Middle frontal gyrus (tissue), 1 donor: Measurements from ENCODE around the gene IZUMO1.
A peak's percentile ranks its signal among the peaks of the same experiment; 100 is the strongest.
"Not testable (repeated sequence)": the region's sequence is repeated elsewhere in the genome, so short reads cannot be mapped to it uniquely, and the experiment has no call there.

Experiments
- DNase-seq: peaks from one replicate; pipeline ENCODE4 v3.0.0-alpha.2; 2015; ENCODE audit warnings: low spot score; ENCODE audit errors: extremely low spot score

The IZUMO1 gene

GRCh38 chr19:48746738-48747575 lies at the start of gene IZUMO1:
Gene IZUMO1 (minus strand): TSS chr19:48746909. CDS start chr19:48745859, 1,050 bp downstream.
- DNase-seq, result peak; percentile 71

DNA sequence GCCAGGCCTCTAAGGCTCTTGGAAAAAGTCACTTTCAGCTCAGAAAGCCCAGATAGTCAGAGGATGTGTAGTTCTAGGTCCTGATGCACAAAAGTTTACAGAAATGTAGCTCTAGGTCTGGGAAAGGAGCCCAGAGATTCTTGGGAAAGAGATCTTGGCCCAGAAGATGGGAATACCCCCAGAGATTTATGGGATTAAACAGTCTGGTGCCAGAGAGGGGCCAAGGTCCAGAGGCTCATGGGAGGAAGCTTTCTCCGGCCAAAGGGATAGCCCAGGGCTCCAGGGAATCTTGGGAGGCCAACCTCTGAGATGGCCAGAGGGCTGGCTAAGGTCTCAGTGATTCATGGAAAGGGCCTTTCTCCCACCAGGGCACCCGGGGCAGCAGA lies 49.0 kb upstream of the IZUMO1 start:
- DNase-seq, result no peak

DNA sequence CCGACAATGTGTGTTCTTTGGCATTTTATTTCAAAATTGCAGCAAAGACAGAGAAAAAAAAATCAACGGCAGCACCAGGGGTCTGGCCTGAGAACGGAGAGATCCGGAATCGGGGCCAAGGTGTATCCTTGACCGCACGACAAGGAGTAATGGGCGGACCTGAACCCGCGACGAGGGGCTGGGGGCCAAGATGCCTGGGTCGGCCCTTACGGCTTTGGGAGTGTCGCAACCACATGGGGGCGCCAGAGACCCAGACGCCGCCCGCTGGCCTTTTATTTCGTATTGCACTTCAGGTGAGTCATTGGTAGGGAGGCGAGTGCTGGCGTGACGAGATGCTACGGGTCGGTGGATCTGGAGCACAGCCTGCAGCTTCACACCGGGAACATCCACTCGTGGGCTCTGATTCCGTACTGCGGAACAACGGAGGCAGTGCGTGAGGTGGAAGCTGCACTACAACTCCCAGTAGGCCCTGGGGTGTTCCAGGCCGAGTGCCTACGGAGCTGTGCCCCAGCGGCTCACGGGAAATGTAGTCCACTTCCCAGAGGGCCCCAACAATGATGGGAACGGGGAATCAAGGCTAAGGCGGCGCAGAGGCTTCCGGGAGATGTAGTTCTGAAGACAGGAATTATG lies 48.5 kb upstream of the IZUMO1 start:
- peak; percentile 93 for DNase-seq

DNA sequence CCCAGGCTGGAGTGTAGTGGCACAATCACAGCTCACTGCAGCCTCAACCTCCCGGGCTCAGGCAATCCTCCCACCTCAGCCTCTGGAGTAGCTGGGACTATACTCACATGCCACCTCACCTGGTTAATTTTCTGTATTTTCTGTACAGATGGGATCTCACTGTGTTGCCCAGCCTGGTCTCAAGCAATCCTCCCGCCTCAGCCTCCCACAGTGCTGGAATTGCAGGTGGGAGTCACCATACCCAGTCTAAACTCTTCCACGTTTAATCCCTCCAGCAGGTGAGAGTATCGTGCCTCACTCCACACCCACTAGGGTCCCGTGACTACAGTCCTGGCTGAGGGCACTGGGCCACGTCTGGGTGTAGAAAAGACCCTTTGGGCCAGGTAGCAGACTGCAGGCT lies 47.6 kb upstream of the IZUMO1 start:
- DNase-seq, result no peak

- DNase-seq, result no peak
These were observed 46.6 kb upstream of the IZUMO1 start for GRCh38 chr19:48793271-48793670.

GRCh38 chr19:48787331-48787730 lies 40.6 kb upstream of the IZUMO1 start:
- not testable (repeated sequence) for DNase-seq

DNA sequence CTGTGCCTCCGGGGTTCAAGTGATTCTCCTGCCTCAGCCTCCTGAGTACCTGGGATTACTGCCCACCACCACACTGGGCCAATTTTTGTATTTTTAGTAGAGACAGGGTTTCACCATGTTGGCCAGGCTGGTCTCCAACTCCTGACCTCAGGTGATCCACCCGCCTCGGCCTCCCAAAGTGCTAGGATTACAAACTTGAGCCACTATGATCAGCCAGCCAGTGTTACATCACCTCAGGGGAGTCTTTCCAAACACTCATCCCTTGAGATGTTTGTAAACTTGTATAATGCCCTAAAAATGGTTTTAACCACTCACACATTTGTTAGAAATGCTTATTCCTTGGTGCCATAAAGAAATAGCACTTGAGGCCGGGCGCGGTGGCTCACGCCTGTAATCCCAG lies 39.7 kb upstream of the IZUMO1 start:
- not testable (repeated sequence) for DNase-seq

DNA sequence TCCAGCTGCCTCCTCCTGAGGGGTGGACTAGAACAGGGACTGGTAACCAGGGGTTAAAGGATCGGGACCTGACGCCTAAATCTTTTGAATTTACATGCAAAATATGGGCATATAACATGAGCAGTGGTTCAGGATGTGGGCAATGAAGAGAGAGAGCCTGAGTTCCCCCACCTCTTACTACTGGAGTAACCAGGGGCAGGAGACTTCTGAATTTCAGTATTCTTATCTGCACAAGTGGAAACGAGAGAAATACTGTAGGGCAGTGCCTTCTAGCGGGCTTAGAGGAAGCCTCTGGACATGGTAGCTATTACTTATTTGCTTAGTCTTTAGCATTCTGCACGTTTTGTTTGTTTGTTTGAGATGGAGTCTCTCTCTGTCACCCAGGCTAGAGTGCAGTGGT lies 37.8 kb upstream of the IZUMO1 start:
- DNase-seq, result no peak

GRCh38 chr19:48780631-48781391 lies 34.1 kb upstream of the IZUMO1 start:
- no peak for DNase-seq

DNA sequence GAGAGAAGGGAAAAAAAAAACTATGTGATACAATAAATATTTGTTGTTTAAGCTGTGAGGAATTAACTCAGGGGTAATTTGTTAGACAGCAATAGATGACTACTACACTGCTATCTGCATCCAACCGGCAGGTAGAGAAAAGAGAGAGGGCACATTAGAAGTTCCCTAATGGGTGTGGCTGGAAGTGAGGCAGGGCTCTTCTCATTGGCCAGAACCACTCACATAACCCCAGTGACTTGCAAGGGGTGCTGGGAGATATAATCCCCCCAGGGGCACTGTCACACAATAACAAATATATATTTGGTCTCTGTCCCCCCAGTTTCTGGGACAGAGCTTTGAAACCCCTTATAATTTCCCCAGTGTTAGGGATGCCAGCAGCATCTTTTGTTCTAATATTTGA lies 32.9 kb upstream of the IZUMO1 start:
- DNase-seq, result no peak

GRCh38 chr19:48777720-48778119 lies 31.0 kb upstream of the IZUMO1 start:
- no peak for DNase-seq

GRCh38 chr19:48777139-48777538 lies 30.4 kb upstream of the IZUMO1 start:
- DNase-seq, result no peak

DNA sequence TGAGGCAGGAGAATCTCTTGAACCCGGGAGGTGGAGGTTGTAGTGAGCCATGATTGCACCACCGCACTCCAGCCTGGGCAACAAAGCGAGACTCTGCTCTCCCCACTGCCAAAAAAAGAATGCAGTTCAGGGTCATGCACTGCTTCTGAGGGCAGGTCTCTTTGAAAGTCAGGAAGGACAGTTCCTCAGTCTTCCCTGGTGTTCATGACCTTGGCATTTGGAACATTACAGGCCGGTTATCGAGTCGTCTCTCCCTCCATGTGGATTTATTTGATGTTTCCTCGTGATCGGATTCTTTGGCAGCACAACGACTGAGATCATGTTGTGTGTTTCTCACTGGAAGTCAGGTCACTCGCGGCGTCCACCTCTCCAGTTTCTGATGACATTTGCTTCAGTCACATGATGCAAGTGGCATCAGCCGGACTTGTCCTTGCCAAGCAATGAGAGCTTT lies 25.8 kb upstream of the IZUMO1 start:
- no peak for DNase-seq

- DNase-seq, result no peak
These were observed 24.2 kb upstream of the IZUMO1 start for GRCh38 chr19:48770734-48771472.

DNA sequence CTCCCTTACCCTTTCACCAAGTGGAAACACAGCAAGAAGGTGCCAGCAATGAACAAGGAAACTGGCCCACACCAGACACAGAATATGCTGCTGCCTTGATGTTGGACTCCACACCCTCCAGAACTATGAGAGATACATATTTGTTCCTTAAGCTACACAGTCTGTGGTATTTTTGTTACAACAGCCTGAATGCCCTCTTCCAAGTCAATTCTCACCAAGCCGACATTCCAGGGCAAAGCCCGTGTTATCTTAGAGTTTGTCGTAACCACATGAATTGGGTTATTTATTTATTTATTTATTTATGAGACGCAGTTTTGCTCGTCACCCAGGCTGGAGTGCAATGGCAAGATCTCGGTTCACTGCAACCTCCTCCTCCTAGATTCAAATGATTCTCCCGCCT lies 23.6 kb upstream of the IZUMO1 start:
- no peak for DNase-seq

GRCh38 chr19:48768994-48769713 lies 22.4 kb upstream of the IZUMO1 start:
- no peak for DNase-seq

- DNase-seq, result not testable (repeated sequence)
These were observed 21.6 kb upstream of the IZUMO1 start for GRCh38 chr19:48768171-48768753.

GRCh38 chr19:48765816-48766215 lies 19.1 kb upstream of the IZUMO1 start:
- DNase-seq, result not testable (repeated sequence)

DNA sequence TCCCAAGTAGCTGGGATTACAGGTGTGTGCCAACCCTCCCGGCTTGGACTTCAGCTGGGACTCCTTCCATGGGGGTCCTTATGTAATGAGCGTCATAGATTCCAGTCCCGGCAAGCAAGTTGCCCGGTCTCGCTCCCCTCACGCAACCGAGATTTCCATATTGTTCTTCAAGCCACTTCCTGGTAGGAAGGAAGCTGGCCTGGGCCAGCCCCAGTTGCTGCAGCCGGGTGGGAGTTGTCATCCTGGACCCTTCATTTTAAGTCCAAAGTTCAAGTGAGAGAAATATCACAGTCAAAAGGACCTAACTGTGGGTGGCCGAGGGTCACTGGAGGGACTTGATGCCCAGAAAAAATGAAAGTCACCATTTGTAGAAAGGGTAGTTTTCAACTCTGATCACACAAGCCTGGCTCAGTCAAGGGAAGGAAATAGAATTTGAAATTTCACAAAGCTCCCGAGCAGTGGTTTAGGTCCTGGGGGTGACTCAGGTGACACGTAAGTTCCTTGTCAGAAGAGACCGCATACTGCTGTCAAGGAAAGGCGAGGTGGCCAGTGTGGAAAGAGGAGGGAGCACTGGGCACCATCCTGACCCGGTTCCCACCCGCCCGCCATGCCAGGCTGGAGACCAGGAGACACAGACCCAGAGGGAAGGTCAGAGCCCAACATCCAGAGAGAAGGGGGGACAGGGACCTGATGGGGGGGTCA lies 13.9 kb upstream of the IZUMO1 start:
- no peak for DNase-seq

GRCh38 chr19:48757741-48758144 lies 11.0 kb upstream of the IZUMO1 start:
- no peak for DNase-seq
